OCI-LY3 (cell line): ENCODE measurements around the gene TRAPPC1.

Source experiments
- CTCF ChIP-seq: fragments of 200-600, 300-600 bp; sonication (generic); IDR thresholded peaks from 2 replicates; pipeline ENCODE4 v1.5.1; 2014; ENCODE audit warnings: antibody characterized with exemption, low read length, low read depth
- EZH2phosphoT487 ChIP-seq: fragments of 200-600 bp; shearing (Covaris generic); IDR thresholded peaks from 2 replicates; pipeline ENCODE4 v1.6.1; 2018; ENCODE audit warnings: antibody characterized with exemption, mixed run types, low read depth

DNA sequence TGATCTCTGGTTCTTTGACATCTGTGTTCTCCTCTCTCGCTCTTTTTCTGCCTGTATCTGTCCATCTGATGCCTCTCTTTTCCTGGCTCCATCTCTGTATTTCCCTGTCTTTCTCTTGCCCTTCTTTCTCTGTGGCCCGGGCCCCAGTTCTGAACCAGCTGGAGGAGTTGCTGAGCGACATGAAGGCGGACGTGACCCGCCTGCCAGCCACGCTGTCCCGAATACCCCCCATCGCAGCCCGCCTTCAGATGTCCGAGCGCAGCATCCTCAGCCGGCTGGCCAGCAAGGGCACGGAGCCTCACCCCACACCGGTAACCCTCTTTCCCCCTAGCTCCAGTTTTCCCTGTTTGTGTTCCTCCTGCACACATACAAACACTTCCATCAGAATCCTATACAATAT, 21.5 kb downstream of the TRAPPC1 start:
- TF ChIP-seq CTCF: no peak
- no peak for TF ChIP-seq EZH2phosphoT487
